ENCODE data around the gene BCS1L.

GRCh38 chr2:218659988-218660358 is 490 bp downstream of the BCS1L start:
- TF ChIP-seq, protein P1, sequence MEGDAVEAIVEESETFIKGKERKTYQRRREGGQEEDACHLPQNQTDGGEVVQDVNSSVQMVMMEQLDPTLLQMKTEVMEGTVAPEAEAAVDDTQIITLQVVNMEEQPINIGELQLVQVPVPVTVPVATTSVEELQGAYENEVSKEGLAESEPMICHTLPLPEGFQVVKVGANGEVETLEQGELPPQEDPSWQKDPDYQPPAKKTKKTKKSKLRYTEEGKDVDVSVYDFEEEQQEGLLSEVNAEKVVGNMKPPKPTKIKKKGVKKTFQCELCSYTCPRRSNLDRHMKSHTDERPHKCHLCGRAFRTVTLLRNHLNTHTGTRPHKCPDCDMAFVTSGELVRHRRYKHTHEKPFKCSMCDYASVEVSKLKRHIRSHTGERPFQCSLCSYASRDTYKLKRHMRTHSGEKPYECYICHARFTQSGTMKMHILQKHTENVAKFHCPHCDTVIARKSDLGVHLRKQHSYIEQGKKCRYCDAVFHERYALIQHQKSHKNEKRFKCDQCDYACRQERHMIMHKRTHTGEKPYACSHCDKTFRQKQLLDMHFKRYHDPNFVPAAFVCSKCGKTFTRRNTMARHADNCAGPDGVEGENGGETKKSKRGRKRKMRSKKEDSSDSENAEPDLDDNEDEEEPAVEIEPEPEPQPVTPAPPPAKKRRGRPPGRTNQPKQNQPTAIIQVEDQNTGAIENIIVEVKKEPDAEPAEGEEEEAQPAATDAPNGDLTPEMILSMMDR (IDR thresholded peaks at IDR 0.05): no peak
- no peak for TF ChIP-seq EP300 (IDR thresholded peaks at IDR 0.05)

All from sigmoid colon (tissue), 4 donors.